DMS 273 (cell line): ENCODE data around the gene RB1.

Experiments
- DNase-seq: peaks from one replicate; lab custom pipeline; 2025; ENCODE audit not compliant: unreplicated experiment; lab: John Stamatoyannopoulos, UW

RB1 gene

DNA sequence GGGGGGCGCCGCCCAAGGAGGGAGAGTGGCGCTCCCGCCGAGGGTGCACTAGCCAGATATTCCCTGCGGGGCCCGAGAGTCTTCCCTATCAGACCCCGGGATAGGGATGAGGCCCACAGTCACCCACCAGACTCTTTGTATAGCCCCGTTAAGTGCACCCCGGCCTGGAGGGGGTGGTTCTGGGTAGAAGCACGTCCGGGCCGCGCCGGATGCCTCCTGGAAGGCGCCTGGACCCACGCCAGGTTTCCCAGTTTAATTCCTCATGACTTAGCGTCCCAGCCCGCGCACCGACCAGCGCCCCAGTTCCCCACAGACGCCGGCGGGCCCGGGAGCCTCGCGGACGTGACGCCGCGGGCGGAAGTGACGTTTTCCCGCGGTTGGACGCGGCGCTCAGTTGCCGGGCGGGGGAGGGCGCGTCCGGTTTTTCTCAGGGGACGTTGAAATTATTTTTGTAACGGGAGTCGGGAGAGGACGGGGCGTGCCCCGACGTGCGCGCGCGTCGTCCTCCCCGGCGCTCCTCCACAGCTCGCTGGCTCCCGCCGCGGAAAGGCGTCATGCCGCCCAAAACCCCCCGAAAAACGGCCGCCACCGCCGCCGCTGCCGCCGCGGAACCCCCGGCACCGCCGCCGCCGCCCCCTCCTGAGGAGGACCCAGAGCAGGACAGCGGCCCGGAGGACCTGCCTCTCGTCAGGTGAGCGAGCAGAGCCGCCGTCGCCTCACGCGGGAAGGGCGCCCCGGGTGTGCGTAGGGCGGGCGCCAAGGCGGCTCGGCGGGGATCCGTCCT, at the start of gene RB1:
Gene RB1, plus strand, starts transcription at position 393 of the 784 bp plus-strand sequence. Its CDS starts 162 bp downstream, at position 555.
- DNase-seq, result peak; percentile 95

DNA sequence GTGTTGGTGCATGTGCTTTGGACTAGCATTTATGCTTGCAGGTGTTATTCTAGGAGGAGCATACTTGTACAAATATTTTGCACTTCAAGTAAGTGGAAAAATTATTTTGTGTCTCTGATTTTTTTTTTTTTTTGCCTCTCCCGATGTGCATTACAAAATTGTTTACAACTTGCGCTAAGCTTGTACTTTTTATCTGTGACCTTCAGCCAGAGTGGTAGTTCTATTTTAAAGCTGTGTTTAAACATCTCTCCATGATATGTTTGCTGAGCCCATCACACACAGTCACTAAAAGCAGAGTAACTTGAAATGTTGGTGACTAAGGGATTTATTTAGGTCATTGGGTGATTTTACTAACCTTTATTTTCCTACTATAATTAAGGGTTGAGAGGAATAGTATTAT, 49.7 kb upstream of the RB1 start:
- no peak for DNase-seq

DNA sequence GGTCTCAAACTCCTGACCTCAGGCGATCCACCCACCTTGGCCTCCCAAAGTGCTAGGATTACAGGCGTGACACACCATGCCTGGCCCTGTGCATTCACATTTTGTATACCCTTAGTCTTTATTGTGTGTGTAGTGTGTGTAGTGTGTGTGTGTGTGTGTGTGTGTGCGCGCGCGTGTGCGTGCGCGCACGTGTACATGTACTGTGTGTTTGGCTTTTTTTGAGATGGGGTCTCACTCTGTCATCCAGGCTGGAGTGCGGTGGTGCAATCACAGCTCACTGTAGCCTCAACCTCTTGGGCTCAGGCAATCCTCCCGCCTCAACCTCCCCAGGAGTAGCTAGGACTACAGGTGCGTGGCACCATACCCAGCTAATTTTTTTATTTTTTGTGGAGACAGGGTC, 48.5 kb upstream of the RB1 start:
- DNase-seq, result no peak

DNA sequence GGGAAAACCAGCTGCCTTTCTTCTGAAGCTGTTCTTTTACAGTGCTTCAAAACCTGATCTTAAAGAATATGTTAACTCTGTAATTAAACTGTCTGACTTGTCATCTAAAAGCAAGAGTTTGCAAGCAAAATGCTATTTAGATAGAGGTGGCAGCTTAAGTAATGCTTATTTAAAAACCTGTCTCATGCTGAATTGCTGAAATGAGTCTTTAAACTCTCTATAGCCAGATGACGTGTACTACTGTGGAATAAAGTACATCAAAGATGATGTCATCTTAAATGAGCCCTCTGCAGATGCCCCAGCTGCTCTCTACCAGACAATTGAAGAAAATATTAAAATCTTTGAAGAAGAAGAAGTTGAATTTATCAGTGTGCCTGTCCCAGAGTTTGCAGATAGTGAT, 47.6 kb upstream of the RB1 start:
- DNase-seq, result peak; percentile 40

DNA sequence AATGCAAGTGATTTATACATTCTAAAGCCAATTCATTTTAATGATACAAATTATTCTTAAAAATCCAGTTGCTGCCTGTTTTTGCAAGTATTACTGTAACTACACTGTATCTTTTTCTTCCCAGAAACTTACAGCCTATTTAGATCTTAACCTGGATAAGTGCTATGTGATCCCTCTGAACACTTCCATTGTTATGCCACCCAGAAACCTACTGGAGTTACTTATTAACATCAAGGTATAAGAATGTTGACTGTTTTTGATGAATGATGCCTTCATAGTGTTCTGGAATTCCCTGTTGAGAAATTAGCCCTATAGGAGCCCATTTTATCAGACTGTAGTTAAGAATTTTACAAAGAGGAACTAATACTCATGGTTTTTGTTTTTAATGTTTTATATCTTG, 45.5 kb upstream of the RB1 start:
- DNase-seq, result no peak

DNA sequence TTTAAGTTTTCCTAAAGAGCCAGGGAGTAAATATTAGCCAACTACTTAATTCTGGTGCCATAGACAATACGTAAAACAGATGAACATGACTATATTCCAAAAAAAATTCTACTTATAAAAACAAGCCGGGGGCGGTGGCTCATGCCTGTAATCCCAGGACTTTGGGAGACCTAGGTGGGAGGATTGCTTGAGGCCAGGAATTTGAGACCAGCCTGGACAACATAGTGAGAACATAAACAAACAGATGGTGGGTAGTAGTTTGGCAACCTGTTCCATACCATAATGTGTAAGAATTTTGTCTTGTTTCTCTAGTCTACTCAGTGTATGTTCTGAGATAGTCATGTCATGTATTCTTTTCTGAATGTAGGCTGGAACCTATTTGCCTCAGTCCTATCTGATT, 45.1 kb upstream of the RB1 start:
- peak; percentile 3 for DNase-seq

DNA sequence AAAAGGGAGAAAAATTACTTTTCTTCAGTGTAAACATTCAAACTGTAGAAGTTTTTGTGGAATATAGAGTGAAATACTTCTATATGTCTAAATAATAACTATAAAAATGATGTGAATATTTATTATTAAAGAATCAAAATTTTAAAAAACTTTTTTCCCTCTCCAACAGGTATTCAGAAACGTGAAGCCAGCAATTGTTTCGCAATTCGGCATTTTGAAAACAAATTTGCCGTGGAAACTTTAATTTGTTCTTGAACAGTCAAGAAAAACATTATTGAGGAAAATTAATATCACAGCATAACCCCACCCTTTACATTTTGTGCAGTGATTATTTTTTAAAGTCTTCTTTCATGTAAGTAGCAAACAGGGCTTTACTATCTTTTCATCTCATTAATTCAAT, 42.6 kb upstream of the RB1 start:
- no peak for DNase-seq

DNA sequence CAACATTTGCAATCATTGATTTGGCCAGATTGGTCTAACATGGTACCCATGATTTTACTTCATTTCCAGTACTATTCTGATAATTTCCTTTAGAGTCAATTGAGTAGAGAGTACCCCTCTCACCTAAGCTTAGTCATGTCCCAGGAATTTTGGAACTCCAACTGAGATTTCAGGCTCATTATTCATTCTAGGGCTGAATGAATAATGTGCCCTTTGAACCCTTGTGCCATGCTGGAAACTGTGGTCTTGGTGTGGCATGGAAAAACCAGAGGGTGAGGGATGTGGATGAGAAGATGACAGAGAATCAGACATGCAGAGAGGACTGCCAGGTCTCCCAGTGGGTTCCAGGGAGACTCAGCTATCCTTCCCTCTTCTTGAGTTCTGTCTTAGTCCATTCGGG, 40.4 kb upstream of the RB1 start:
- DNase-seq, result no peak

DNA sequence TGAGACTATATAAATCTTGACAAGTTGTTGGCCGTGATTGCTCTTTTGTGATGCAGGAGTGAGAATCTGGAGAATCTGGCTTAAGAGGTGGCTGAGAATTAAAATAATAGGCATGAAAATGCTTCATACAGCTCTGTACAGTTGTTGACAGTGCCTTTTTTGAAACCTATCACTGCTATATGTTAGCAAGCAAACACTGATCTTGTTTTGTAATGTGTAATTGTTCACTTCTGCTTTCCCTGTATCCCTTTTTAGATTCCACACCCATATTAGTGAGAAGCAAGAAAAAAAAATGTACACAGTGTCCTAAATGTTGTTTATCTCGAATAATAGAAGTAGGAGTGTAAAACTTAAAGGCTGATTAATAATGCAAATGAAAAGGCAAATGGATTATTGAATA, 39.5 kb upstream of the RB1 start:
- no peak for DNase-seq

DNA sequence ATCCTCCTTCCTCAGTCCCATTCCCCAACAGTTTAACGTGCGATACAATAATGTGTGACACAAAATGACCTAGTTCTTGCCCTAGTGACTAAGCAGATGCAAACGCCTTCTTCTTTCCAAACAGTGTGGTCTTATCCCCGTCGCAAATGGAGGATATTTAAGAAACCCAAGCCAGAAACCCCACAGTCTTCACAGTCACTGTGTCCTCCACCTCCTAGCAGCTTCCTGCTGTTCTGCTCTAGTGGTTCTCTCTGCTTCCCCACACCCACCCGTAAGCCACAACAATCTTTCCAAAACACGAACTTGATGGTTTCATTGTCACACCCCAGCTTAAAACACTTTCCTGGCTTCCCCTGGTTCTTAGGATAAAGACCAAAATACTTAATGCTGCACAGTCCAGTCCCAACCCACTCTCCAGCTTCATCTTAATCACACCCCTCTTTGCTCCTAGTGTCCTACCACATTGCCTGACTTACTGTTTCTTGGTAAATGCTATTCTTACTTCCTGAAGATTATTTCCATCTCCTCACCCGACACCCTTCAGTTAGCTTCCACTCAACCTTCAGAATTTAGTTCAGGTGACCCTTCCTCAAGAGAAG, 38.2 kb upstream of the RB1 start:
- no peak for DNase-seq

DNA sequence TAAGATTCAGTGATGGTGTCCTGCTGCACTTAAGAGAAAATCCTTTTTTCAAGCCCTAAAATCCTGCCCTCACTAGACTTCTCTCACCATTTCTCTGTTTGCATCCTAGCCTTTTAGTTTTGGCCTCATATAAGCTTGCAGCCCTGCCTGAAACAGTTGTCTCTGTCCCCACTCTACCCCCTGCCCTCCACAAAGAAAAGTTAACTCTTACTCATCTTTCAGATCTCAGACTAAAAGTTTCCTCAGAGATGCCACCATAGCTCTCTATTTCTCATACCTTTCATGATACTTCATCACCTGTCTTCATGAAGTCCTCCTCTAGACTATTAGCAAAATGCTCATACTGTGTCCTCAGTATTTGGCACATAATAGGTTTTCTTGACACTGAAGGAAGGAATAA, 37.4 kb upstream of the RB1 start:
- DNase-seq, result no peak

DNA sequence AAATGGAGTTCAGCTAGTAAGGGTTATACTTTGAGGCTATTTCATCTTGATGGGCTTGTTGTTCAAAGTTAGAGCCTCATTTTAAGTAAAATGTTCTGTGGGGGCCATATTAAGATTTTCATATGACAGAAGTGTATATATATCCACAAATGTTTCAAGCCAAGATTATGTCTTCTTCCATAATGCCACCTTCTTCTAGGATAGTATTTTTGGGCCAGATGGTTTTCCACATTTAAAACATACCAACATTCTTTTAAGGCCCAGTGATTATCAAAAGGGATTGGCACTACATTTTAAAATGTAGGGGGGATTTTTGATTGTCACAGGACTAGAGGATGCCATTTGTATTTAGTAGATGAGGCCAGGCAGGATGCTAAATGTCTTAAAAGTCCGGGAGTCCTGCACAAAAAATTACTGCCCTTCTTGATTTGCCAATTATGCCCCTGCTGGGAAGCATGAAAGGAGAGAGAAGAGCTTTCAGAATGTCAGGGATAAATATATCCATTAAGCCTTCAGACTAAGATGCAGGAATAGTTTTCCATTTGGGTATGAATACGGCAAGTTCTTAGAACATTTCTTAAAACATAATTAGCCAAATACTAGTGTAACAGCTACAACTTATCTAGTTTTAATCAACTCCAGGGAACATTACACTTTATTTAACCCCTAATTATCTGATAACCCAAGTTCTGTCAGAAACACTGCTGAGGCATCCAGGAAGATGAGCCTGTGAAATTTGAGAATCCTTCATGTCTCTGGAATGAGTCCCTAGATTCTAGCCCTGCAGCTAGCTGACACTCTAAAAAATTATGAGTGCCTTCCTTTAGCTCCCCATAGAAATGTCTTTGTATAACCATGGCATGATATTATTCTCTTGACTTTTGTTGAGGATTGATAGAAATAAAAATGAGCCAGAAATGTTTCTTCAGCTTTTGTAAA, 36.6 kb upstream of the RB1 start:
- peak; percentile 8 for DNase-seq

DNA sequence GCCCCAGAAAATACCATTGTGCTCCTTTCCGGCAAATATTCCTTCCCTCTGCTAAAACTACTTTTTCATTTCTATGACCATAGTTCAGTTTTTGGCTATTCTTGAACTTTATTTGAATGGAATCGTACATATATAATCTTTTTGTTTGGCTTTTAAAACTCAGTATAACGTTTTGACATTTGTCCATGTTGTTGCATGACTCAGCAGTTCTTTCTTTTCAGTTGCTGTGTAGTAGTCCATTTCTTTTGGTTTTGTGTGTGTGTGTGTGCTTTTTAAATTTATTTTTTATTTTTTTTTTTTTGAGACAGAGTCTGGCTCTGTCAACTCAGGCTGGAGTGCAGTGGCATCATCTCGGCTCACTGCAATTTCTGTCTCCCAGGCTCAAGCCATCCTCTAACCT, 35.5 kb upstream of the RB1 start:
- DNase-seq, result no peak

DNA sequence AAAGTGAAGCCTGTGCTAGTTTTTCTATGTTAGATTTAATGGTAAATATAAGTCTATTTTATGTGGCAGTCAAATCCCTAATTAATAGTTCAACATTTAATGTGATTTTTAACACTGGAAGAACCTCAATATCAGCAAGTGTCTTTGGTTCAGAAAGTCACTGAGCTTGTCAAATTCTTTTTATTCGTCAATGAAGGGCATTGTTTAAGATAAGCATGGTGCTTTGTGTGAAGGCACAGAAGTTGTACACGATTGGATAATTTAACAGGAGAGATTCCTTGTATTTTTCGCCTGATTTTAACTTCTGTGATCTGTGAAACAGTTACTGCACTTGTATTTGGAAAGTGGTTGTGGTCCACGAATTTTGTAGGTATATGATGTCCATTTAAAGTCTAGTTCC, 30.2 kb upstream of the RB1 start:
- no peak for DNase-seq

DNA sequence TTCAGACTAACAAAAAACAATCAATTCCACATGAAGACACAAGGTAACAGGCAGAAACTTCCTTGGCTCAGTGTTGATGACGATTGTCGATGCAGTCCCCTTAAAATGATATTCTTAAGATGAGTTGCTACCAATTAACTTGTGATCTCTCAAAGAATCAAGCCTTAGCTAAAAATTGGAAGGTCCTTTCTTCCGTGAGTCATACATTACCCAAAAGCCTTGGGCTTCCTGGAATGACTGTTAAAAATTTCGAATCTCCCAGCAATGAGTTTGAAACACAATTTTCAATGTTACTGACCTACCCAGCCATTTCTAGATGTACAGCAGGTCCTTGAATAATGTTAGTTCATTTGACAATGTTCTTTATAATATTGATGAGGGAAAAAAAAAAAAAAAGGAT, 28.0 kb upstream of the RB1 start:
- DNase-seq, result no peak

DNA sequence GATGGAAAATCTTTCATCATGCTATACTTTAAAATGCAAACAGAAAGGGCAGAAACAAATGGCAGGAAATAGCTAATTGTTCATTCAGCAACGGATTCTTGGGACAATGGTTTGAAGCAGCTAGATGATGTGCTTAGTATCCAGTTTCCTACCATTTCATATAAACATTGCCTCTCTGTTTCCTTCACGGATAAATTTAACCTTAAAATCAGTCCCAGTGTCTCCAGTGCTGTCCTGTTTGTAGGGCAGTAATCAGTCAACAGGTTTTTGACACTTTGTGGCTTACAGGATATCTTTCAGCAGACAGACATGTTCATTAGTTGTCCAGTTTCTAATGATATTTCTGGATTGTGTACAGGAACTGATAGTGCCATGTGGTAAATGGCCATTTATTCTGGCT, 24.7 kb upstream of the RB1 start:
- DNase-seq, result no peak

DNA sequence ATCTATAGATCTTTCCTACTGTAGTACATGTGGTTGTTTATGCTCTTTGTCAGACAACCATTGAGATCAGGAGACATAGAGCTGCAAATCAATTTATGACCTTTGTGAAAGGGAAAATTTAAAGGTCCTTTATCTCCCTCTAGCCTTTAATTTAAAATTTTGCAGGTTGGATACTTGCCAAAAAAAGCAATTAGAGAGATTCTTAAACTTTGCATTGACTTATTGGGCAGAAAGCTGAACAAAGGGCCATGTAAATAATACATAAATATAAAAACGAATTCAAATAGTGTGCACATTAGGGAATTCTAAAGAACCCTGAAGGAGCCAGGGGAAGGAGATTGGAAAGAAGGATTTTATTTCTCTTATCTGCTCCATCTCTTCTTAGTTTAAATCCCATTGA, 22.0 kb upstream of the RB1 start:
- peak; percentile 15 for DNase-seq

DNA sequence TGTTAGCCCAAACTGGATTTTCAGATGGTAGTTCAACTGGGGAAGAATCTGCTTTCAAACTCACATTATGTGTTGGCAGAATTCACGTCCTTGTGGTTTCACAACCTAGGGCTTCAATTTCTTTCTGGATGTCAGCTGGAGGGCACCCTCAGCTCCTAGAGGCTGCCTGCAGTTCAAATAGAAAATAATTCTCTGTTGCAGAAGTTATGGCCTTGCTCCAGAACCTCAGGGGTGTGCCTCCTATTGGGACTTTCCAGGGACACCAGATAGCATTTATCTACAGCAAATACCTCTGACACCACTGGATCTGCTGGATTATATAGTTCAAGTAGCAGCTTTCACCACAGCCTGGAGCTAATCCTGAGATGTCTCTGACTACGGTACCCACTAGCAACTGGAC, 11.8 kb upstream of the RB1 start:
- no peak for DNase-seq

DNA sequence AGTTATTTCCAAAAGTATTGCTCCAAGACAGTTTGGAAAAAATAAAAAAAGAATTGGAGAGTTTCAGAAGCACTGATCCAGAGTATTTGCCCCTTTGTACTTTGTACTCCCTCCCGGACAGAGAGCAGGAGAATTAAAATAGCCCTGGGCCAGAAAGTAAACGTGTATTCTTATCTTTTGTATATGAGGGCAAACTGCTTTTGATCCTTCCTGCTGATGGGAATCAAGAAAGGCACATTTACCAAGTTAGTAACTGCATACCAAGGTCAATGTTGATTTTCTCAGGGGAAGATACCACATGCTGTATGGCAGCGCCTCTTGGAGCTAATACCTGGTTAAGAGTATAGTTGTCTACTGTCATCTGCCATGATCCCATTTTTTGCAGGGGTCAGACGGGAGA, 10.9 kb upstream of the RB1 start:
- no peak for DNase-seq

DNA sequence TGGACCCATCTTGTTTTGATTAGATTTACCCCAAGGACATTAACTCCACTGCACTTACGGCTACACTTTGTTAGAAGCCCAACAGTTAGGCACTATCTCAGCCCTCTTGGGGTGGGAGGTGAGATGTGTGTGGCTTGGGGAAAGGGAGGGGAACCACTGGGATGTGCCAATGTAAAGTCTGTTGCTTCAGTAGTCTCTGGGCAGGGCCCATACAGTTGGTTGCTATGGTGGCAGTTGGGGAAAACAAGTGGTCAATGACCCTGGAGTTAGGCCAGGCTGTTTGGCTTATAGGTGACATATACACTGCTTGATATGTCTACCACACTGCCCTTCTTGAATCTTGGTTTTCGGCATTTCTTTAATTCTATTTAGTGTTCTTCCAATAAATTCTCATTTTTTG, 8.9 kb upstream of the RB1 start:
- DNase-seq, result no peak

DNA sequence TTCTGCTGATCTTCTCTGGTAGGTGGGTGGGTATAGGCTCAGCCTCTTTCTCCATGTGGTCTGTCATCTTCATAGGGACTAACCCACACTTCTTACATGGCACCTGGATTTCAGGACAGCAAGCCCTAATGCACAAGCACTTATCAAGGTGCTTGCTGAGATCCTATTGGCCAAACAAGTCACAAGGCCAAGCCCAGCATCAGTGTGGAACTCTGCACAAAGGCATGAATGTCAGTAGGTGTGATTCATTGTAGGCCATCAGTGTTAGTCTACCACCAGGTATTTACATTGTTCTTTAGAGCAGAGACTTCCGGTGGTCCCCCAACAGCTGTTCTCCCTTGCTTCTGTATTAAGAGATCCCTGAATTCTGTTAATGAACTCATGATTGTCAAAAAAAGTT, 8.3 kb upstream of the RB1 start:
- DNase-seq, result no peak

DNA sequence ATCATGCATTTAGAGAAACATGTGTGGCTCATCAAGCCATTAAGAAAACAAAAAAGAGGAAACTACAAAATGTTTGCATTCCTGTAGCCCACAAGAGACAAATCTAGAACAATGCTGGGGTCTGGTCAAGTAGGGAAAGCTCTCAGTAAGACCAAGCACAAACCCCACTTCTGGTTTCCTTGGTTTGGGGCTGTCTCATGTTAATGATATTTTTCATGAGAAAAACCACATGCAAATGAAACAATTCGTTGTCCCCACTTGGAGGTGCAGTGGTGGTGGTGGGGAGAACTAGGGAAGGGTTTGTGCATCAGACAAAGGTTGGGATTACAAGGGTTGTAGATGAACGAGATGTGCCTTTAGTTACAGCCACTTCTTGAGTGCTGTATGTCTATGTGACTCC, 7.0 kb upstream of the RB1 start:
- no peak for DNase-seq
